Thyroid gland (tissue), 4 donors: ENCODE data around the gene HDAC7.

ENCODE experiments used
- POLR2A ChIP-seq, 2 donors: fragments of 450-650 bp; IDR thresholded peaks; one replicate each; pipeline ENCODE4 v1.6.1; 2017; ENCODE audit warnings: antibody characterized with exemption in 2 of 2, mild to moderate bottlenecking in 2 of 2, moderate library complexity in 1 of 2
- TF ChIP-seq, protein P1 (sequence below), 6 experiments: fragments of 200-600 bp in 3 of 6; fragments of 450-650 bp in 3 of 6; sonication (generic) in 3 of 6; IDR thresholded peaks; one replicate each; pipeline ENCODE4 v1.5.1; 2016 to 2019; ENCODE audit warnings: antibody characterized with exemption in 6 of 6, mild to moderate bottlenecking in 2 of 6, inconsistent platforms in 1 of 6, moderate library complexity in 1 of 6

DNA sequence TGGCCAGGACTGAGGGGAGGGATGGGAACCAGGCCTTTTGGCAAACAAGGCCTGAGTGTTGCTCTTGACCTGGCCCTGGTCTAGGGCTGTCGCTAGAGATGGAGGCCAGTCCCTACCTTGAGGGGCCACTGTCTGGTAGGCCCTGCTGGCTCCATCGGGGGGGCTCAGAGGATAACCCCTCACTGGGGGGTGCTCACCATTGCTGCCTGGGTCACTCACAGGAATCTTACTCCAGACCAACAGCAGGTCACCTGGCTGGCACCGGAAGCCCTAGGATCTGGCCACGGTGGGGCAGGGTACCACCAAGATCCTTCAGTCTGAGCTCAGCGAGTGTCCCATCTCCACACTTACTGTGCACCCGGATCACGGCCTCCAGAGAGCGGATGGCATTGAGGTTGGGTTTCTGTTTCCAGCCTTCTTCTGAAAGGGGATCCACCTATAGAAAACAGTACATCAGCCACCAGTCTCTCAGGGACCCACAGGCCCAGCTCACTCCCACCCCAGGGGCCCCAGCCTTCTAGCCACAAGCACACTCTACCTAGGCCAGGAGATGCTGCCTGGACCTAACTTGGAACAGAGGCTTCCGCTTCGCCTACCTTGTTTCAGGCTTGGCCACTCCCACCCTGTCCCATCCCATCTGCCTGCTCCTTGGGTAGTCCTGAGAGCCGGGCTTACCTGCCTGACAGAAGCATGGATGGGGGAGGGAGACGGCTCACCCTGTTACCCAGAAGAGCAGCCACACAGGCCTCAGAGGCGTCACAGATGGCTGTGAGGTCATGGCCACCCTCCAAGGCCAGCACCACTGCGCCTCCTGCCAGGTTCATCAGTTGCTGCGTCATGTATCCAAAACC, 34.4 kb downstream of the HDAC7 start:
- TF ChIP-seq, protein P1, sequence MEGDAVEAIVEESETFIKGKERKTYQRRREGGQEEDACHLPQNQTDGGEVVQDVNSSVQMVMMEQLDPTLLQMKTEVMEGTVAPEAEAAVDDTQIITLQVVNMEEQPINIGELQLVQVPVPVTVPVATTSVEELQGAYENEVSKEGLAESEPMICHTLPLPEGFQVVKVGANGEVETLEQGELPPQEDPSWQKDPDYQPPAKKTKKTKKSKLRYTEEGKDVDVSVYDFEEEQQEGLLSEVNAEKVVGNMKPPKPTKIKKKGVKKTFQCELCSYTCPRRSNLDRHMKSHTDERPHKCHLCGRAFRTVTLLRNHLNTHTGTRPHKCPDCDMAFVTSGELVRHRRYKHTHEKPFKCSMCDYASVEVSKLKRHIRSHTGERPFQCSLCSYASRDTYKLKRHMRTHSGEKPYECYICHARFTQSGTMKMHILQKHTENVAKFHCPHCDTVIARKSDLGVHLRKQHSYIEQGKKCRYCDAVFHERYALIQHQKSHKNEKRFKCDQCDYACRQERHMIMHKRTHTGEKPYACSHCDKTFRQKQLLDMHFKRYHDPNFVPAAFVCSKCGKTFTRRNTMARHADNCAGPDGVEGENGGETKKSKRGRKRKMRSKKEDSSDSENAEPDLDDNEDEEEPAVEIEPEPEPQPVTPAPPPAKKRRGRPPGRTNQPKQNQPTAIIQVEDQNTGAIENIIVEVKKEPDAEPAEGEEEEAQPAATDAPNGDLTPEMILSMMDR (IDR thresholded peaks at IDR 0.05), result no peak
- TF ChIP-seq POLR2A (IDR thresholded peaks at IDR 0.05), result no peak
